ENCODE data around the gene ATF6.

ATF6 gene

DNA sequence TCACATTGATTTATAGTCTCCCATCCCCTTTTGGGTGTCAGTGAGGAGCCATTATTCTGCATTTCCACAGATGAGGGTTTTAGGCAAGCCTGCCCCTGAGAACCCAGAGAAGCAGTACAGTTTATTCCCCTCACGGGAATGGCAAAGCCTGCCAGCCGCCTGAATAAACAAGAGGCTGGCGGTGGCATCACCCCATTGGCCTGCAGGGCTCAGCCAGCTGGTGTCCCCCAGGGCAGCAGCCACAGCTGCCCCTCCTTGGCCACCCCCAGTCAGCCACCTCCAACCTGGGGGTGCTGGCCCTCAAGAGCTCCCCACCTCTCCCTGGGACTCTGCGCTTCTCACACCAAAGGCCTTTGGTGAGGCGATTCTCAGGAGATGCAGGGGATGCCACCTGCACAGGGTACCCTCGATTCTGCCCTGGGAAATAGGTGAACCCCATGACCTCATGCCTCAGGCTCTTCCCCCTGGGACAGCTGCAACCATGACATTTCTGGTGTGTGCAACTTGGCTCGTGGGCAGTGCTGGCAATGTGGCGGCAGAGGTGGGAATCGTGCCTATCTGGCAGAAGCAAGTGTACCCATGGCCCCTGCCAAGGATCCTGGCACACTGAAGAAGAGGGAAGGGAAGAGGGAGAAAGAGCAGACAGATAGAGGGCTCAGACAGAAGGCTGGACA lies 243.5 kb downstream of the ATF6 start:
- H3K4me1 ChIP-seq (ENCODE audit: control insufficient read depth in 1 of 2, insufficient read depth in 2 of 2, low read length in 2 of 2), result no peaks in the 10 kb centered on the region
- H3K36me3 ChIP-seq (ENCODE audit: control insufficient read depth in 1 of 2, insufficient read depth in 2 of 2, low read length in 2 of 2), result no peaks in the 10 kb centered on the region
- H3K9me3 ChIP-seq (ENCODE audit: control insufficient read depth in 1 of 2, low read length in 2 of 2), result peaks cover 0 to 5% of the 10 kb centered on the region in 2 donors
- H3K9ac ChIP-seq (ENCODE audit: low read depth in 1 of 2, low read length in 2 of 2), result no peak overlapping the region
- H3K27me3 ChIP-seq (ENCODE audit: control insufficient read depth in 1 of 2, insufficient read depth in 2 of 2, low read length in 2 of 2), result peaks cover 0 to 3% of the 10 kb centered on the region in 2 donors
- H3K27ac ChIP-seq (ENCODE audit: low read depth, low read length), result no peak overlapping the region
- no peak overlapping the region for H3K4me3 ChIP-seq (ENCODE audit: low read depth in 1 of 2, low read length in 2 of 2)

DNA sequence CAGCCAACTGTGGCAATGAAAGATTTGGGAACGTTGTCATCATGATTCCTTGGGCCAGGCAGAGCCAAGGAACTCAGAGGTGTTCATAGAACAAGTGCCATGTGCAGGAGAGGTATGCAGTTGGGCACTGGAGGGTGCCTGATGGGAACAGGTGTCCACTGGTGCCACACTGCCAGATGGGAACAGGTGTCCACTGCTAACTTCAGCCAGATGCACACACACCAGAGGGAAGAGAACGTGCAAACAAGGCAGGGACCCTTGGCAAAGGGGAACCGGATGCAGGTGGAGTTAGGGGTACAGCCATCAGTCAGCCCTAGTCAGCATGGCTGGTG lies 244.0 kb downstream of the ATF6 start:
- Histone ChIP-seq H3K9ac (ENCODE audit: low read depth in 1 of 2, low read length in 2 of 2) (no peak overlapping the region), H3K4me1 (ENCODE audit: control insufficient read depth in 1 of 2, insufficient read depth in 2 of 2, low read length in 2 of 2) (no peaks in the 10 kb centered on the region), H3K27ac (ENCODE audit: low read depth, low read length) (no peak overlapping the region), H3K4me3 (ENCODE audit: low read depth in 1 of 2, low read length in 2 of 2) (no peak overlapping the region), H3K27me3 (ENCODE audit: control insufficient read depth in 1 of 2, insufficient read depth in 2 of 2, low read length in 2 of 2) (no peaks in the 10 kb centered on the region), H3K36me3 (ENCODE audit: control insufficient read depth in 1 of 2, insufficient read depth in 2 of 2, low read length in 2 of 2) (no peaks in the 10 kb centered on the region), H3K9me3 (ENCODE audit: control insufficient read depth in 1 of 2, low read length in 2 of 2) (peaks cover 0 to 5% of the 10 kb centered on the region in 2 donors)

DNA sequence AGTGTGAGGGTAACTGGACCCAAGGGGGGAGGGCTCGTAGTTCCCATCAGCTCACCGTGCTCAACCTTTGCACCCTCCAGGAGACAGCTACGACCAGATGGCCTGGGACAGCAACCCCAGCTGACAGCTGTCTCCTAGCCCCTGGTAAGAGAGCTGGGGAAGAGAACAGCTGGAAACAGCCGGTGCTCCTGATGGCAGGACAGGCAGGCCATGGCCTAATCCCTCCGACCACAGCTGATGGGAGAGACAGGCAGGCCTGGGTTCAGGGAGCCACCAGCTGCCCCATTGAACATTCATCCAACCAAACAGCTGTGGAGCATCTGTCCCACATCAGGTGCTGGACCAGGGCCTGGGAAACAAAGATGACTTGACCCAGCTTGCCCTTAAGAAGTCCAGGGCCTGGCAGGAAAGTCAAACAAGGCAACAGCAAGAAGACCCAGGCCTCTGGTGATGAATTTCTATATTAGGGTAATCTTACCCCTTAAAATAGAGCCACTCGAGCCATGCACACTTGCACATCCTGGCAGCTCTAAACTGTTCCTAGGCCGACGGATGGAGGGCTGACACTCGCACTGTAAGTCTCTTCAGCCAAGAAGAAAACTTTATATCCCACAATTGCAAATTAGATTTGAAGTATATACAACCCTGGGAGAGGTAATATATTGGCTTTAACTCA lies 245.4 kb downstream of the ATF6 start:
- Histone ChIP-seq H3K27ac (ENCODE audit: low read depth, low read length) (no peak overlapping the region), H3K4me3 (ENCODE audit: low read depth in 1 of 2, low read length in 2 of 2) (no peak overlapping the region), H3K9me3 (ENCODE audit: control insufficient read depth in 1 of 2, low read length in 2 of 2) (peaks cover 0 to 5% of the 10 kb centered on the region in 2 donors), H3K27me3 (ENCODE audit: control insufficient read depth in 1 of 2, insufficient read depth in 2 of 2, low read length in 2 of 2) (no peaks in the 10 kb centered on the region), H3K9ac (ENCODE audit: low read depth in 1 of 2, low read length in 2 of 2) (no peak overlapping the region), H3K36me3 (ENCODE audit: control insufficient read depth in 1 of 2, insufficient read depth in 2 of 2, low read length in 2 of 2) (no peaks in the 10 kb centered on the region), H3K4me1 (ENCODE audit: control insufficient read depth in 1 of 2, insufficient read depth in 2 of 2, low read length in 2 of 2) (no peaks in the 10 kb centered on the region)

DNA sequence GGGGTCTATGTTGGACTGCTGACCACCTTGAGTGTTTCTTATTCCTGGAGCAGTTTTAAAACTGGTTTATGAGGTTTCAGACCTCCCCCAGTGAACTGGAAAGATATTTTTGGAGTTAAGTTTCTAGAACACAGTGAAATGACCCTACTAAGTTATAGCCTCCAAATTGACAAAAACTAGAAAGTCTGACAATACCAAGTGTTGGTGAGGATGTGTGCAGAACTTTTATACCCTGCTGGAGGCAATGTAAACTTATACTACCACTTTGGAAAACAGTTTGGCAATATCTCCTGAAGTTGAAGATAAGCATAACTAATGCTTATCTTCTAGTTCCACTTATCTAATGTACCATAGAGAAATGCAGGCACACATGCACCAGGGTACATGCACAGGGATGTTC lies 247.2 kb downstream of the ATF6 start:
- Histone ChIP-seq H3K27ac (ENCODE audit: low read depth, low read length) (no peak overlapping the region), H3K9ac (ENCODE audit: low read depth in 1 of 2, low read length in 2 of 2) (no peak overlapping the region), H3K4me1 (ENCODE audit: control insufficient read depth in 1 of 2, insufficient read depth in 2 of 2, low read length in 2 of 2) (no peaks in the 10 kb centered on the region), H3K4me3 (ENCODE audit: low read depth in 1 of 2, low read length in 2 of 2) (no peak overlapping the region), H3K36me3 (ENCODE audit: control insufficient read depth in 1 of 2, insufficient read depth in 2 of 2, low read length in 2 of 2) (no peaks in the 10 kb centered on the region), H3K27me3 (ENCODE audit: control insufficient read depth in 1 of 2, insufficient read depth in 2 of 2, low read length in 2 of 2) (no peaks in the 10 kb centered on the region), H3K9me3 (ENCODE audit: control insufficient read depth in 1 of 2, low read length in 2 of 2) (peaks cover 0 to 5% of the 10 kb centered on the region in 2 donors)
